Effector memory CD4-positive, alpha-beta T cell (primary cell): ENCODE results near the gene RASSF9.

ENCODE experiments used
- DNase-seq, 3 donors: peaks; one replicate each; pipeline ENCODE4 v3.0.0-alpha.2; 2020
- H3K27ac ChIP-seq: 2 replicates; pipeline ENCODE4 v1.7.0; 2013; ENCODE audit warnings: mild to moderate bottlenecking, low read length, moderate library complexity; ENCODE audit not compliant: insufficient read depth, poor library complexity, severe bottlenecking
- H3K27me3 ChIP-seq: replicated peaks from 2 replicates; pipeline ENCODE4 v1.7.0; 2013; ENCODE audit warnings: mild to moderate bottlenecking, low read length; ENCODE audit not compliant: insufficient read depth, control insufficient read depth, poor library complexity, severe bottlenecking
- H3K36me3 ChIP-seq: 2 replicates; pipeline ENCODE4 v1.7.0; 2013; ENCODE audit warnings: mild to moderate bottlenecking, low read length, moderate library complexity; ENCODE audit not compliant: control insufficient read depth, insufficient read depth
- H3K4me1 ChIP-seq: 2 replicates; pipeline ENCODE4 v1.7.0; 2013; ENCODE audit warnings: low read length, mild to moderate bottlenecking; ENCODE audit not compliant: control insufficient read depth, insufficient read depth, poor library complexity, severe bottlenecking
- H3K4me3 ChIP-seq: 2 replicates; pipeline ENCODE4 v1.7.0; 2013; ENCODE audit warnings: low read length, low read depth, mild to moderate bottlenecking; ENCODE audit not compliant: insufficient read depth, poor library complexity, severe bottlenecking
- H3K9me3 ChIP-seq: 2 replicates; pipeline ENCODE4 v1.7.0; 2013; ENCODE audit warnings: mild to moderate bottlenecking, low read length, moderate library complexity; ENCODE audit not compliant: control insufficient read depth

The RASSF9 gene

GRCh38 chr12:85823436-85824180, 12.6 kb downstream of the RASSF9 start:
- no peaks in the 10 kb centered on the region for H3K36me3 ChIP-seq
- no peak overlapping the region for H3K4me3 ChIP-seq
- no peak overlapping the region for H3K27ac ChIP-seq
- DNase-seq = no peak
- no peaks in the 10 kb centered on the region for H3K27me3 ChIP-seq
- no peaks in the 10 kb centered on the region for H3K9me3 ChIP-seq
- no peaks in the 10 kb centered on the region for H3K4me1 ChIP-seq

GRCh38 chr12:85821759-85822158, 14.4 kb downstream of the RASSF9 start:
- Histone ChIP-seq H3K27ac (no peak overlapping the region), H3K36me3 (no peaks in the 10 kb centered on the region), H3K4me1 (no peaks in the 10 kb centered on the region), H3K4me3 (no peak overlapping the region), H3K27me3 (no peaks in the 10 kb centered on the region), H3K9me3 (no peaks in the 10 kb centered on the region)
- DNase-seq = no peak

GRCh38 chr12:85821206-85821605, 15.0 kb downstream of the RASSF9 start:
- Histone ChIP-seq H3K9me3 (no peaks in the 10 kb centered on the region), H3K36me3 (no peaks in the 10 kb centered on the region), H3K4me1 (no peaks in the 10 kb centered on the region), H3K27me3 (no peaks in the 10 kb centered on the region), H3K27ac (no peak overlapping the region), H3K4me3 (no peak overlapping the region)
- no peak for DNase-seq

GRCh38 chr12:85820101-85820500, 16.1 kb downstream of the RASSF9 start:
- no peaks in the 10 kb centered on the region for H3K4me1 ChIP-seq
- no peak for DNase-seq

GRCh38 chr12:85814741-85815140, 21.5 kb downstream of the RASSF9 start:
- Histone ChIP-seq H3K4me1 (no peaks in the 10 kb centered on the region), H3K27me3 (no peaks in the 10 kb centered on the region), H3K27ac (no peak overlapping the region), H3K9me3 (no peaks in the 10 kb centered on the region), H3K4me3 (no peak overlapping the region), H3K36me3 (no peaks in the 10 kb centered on the region)
- DNase-seq = no peak

More at GRCh38 chr12:85820101-85820500, 16.1 kb downstream of the RASSF9 start:
- Histone ChIP-seq H3K9me3 (no peaks in the 10 kb centered on the region), H3K27me3 (no peaks in the 10 kb centered on the region), H3K27ac (no peak overlapping the region), H3K4me3 (no peak overlapping the region), H3K36me3 (no peaks in the 10 kb centered on the region)

DNA sequence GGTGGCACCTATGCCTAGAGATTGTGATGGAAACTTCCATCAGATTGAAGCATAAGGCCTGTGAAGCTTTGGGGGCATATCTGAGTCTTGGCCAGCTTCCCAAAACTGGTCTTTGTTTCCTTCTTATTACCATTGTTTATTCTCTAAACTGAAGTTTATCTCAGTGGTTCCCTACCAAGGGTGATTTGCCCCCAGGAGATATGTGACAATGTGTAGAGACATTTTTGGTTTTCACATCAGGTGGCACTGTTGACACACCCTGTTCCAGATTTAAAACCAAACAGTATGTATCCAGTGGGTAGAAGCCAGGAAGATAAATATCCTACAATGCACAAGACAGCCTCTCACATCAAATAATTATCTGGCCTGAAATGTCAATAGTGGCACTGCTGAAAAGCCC, 22.1 kb downstream of the RASSF9 start:
- no peak for DNase-seq
- Histone ChIP-seq H3K27ac (no peak overlapping the region), H3K36me3 (no peaks in the 10 kb centered on the region), H3K27me3 (no peaks in the 10 kb centered on the region), H3K9me3 (no peaks in the 10 kb centered on the region), H3K4me3 (no peak overlapping the region), H3K4me1 (no peaks in the 10 kb centered on the region)

DNA sequence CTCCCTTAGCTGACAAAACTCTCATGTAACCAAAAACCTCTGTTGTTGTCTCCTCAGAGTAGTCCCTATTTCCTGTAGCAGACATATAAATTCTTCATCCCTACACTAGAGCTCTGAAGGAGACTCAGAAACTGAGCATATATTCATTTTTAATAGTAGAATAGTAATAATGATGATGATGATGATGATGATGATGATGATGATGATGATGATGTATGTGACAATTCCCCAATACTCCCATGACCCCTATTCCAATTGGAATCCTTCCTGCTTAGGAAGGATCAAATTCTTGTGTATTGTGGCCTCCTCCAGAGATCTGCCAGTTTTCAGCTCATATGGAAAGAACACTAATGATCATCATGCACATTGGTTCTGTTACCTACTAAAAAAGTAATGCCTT, 26.7 kb downstream of the RASSF9 start:
- Histone ChIP-seq H3K4me1 (no peaks in the 10 kb centered on the region), H3K9me3 (no peaks in the 10 kb centered on the region), H3K36me3 (no peaks in the 10 kb centered on the region), H3K27me3 (no peaks in the 10 kb centered on the region), H3K4me3 (no peak overlapping the region), H3K27ac (no peak overlapping the region)
- no peak for DNase-seq

- no peaks in the 10 kb centered on the region for H3K27me3 ChIP-seq
- H3K4me3 ChIP-seq = no peak overlapping the region
- no peak for DNase-seq
- H3K4me1 ChIP-seq = no peaks in the 10 kb centered on the region
- no peak overlapping the region for H3K27ac ChIP-seq
- H3K9me3 ChIP-seq = no peaks in the 10 kb centered on the region
- no peaks in the 10 kb centered on the region for H3K36me3 ChIP-seq
Measured at GRCh38 chr12:85807730-85808129, 28.5 kb downstream of the RASSF9 start.

- no peak for DNase-seq
- Histone ChIP-seq H3K36me3 (no peaks in the 10 kb centered on the region), H3K27ac (no peak overlapping the region), H3K9me3 (no peaks in the 10 kb centered on the region), H3K27me3 (no peaks in the 10 kb centered on the region), H3K4me1 (no peaks in the 10 kb centered on the region), H3K4me3 (no peak overlapping the region)
Measured at GRCh38 chr12:85805654-85806053, 30.6 kb downstream of the RASSF9 start.

GRCh38 chr12:85804663-85805062, 31.5 kb downstream of the RASSF9 start:
- DNase-seq = no peak
- no peaks in the 10 kb centered on the region for H3K27me3 ChIP-seq
- H3K4me1 ChIP-seq = no peaks in the 10 kb centered on the region
- no peaks in the 10 kb centered on the region for H3K9me3 ChIP-seq
- H3K36me3 ChIP-seq = no peaks in the 10 kb centered on the region
- no peak overlapping the region for H3K27ac ChIP-seq
- no peak overlapping the region for H3K4me3 ChIP-seq
